HG02623 (cell line): ENCODE measurements around the gene RNF41.
"Not testable (repeated sequence)": the region's sequence is repeated elsewhere in the genome, so short reads cannot be mapped to it uniquely, and the experiment has no call there.

Experiments
- ATAC-seq: cut with Tn5 transposase; IDR thresholded peaks from one replicate; pipeline ENCODE4 v1.9.1; 2021; ENCODE audit warnings: moderate library complexity; ENCODE audit not compliant: unreplicated experiment

The RNF41 gene

GRCh38 chr12:56213878-56214277 lies 7.8 kb downstream of the RNF41 start:
- no peak for ATAC-seq

- no peak for ATAC-seq
Observed at GRCh38 chr12:56212361-56212760, 9.4 kb downstream of the RNF41 start.

GRCh38 chr12:56208006-56208405 lies 13.7 kb downstream of the RNF41 start:
- ATAC-seq: no peak

- no peak for ATAC-seq
Observed at GRCh38 chr12:56206452-56207166, 15.1 kb downstream of the RNF41 start.

- ATAC-seq: no peak
Observed at GRCh38 chr12:56205445-56205844, 16.3 kb downstream of the RNF41 start.

- ATAC-seq: no peak
Observed at GRCh38 chr12:56204275-56204674, 17.4 kb downstream of the RNF41 start.

- ATAC-seq: no peak
Observed at GRCh38 chr12:56202838-56203237, 18.9 kb downstream of the RNF41 start.

GRCh38 chr12:56202366-56202765 lies 19.4 kb downstream of the RNF41 start:
- no peak for ATAC-seq

GRCh38 chr12:56198836-56199235 lies 22.9 kb downstream of the RNF41 start:
- ATAC-seq: no peak

- ATAC-seq: no peak
Observed at GRCh38 chr12:56197921-56198635, 23.6 kb downstream of the RNF41 start.

GRCh38 chr12:56196818-56197550 lies 24.7 kb downstream of the RNF41 start:
- ATAC-seq: not testable (repeated sequence)

GRCh38 chr12:56193025-56193578 lies 28.6 kb downstream of the RNF41 start:
- ATAC-seq: no peak

- ATAC-seq: no peak
Observed at GRCh38 chr12:56192582-56192981, 29.1 kb downstream of the RNF41 start.

- ATAC-seq: no peak
Observed at GRCh38 chr12:56190695-56191155, 31.0 kb downstream of the RNF41 start.

- peak; percentile 22 for ATAC-seq
Observed at GRCh38 chr12:56189918-56190694, 31.6 kb downstream of the RNF41 start.

- ATAC-seq: peak; percentile 69
Observed at GRCh38 chr12:56189099-56189917, 32.4 kb downstream of the RNF41 start, which contains the start of gene SMARCC2. Gene SMARCC2, minus strand, starts transcription at chr12:56189483. Its CDS starts 22 bp downstream, at chr12:56189461.

GRCh38 chr12:56188778-56189098 lies 33.0 kb downstream of the RNF41 start:
- no peak for ATAC-seq

GRCh38 chr12:56188131-56188777 lies 33.5 kb downstream of the RNF41 start:
- no peak for ATAC-seq

GRCh38 chr12:56186957-56187356 lies 34.8 kb downstream of the RNF41 start:
- ATAC-seq: no peak
